Transverse colon (tissue), 4 donors: ENCODE data around the gene RAD54L. TPM values are rescaled to one million over a fixed set of nuclear protein-coding genes. Genes with fewer than 3 reads are reported as not detected.

Source experiments
- DNase-seq: peaks from one replicate; pipeline ENCODE4 v3.0.0-alpha.2; 2019
- H3K27ac ChIP-seq, 4 donors: fragments of 200-600 bp; sonication (generic); 2 replicates each; pipeline ENCODE4 v1.5.1; 2016 to 2018; ENCODE audit warnings: inconsistent platforms in 4 of 4
- H3K27me3 ChIP-seq: fragments of 200-600 bp; sonication (generic); 2 replicates; pipeline ENCODE4 v1.5.1; 2017; ENCODE audit warnings: inconsistent platforms
- H3K36me3 ChIP-seq, 4 donors: fragments of 200-600 bp; sonication (generic); 2 replicates each; pipeline ENCODE4 v1.5.1; 2017 to 2019; ENCODE audit warnings: inconsistent platforms in 4 of 4
- H3K4me1 ChIP-seq, 4 donors: fragments of 200-600 bp; sonication (generic); 2 replicates each; pipeline ENCODE4 v1.5.1; 2017 to 2020; ENCODE audit warnings: inconsistent platforms in 4 of 4
- H3K4me3 ChIP-seq, 4 donors: fragments of 200-600 bp; sonication (generic); 1 replicate in 1 of 4; 2 replicates in 3 of 4; pipeline versions ENCODE4 v1.5.1 to v1.6.1; 2017 to 2019; ENCODE audit warnings: inconsistent platforms in 4 of 4
- H3K9me3 ChIP-seq, 2 donors: fragments of 200-600 bp; sonication (generic); 2 replicates each; pipeline ENCODE4 v1.5.1; 2017 to 2019; ENCODE audit warnings: inconsistent platforms in 2 of 2
- CTCF ChIP-seq, 5 experiments: fragments of 200-600 bp in 3 of 5; fragments of 450-650 bp in 2 of 5; sonication (generic) in 3 of 5; IDR thresholded peaks; 1 replicate in 2 of 5; 2 replicates in 3 of 5; pipeline ENCODE4 v1.5.1; 2016 to 2017; ENCODE audit warnings: antibody characterized with exemption in 5 of 5, inconsistent platforms in 3 of 5, mild to moderate bottlenecking in 2 of 5, moderate library complexity in 1 of 5
- EP300 ChIP-seq: sonication (generic); formaldehyde crosslinking; IDR thresholded peaks from one replicate; pipeline ENCODE4 v1.6.1; 2017; ENCODE audit warnings: antibody characterized with exemption, low read depth
- POLR2A ChIP-seq: fragments of 450-650 bp; IDR thresholded peaks from one replicate; pipeline ENCODE4 v1.6.1; 2016; ENCODE audit warnings: antibody characterized with exemption, mild to moderate bottlenecking, moderate library complexity
- POLR2AphosphoS5 ChIP-seq, 3 donors: sonication (generic); formaldehyde crosslinking; IDR thresholded peaks; one replicate each; pipeline ENCODE4 v1.6.1; 2016; ENCODE audit warnings: antibody characterized with exemption in 3 of 3
- WGBS, 2 donors: methylation state at CpG; one replicate each; pipeline ENCODE4 v1.1.5; 2018; ENCODE audit warnings: low coverage in 1 of 2; 5-methylcytosine and 5-hydroxymethylcytosine counted together
- in situ Hi-C, 4 donors: fragments of 200-750 bp; cut with MboI; loops; one replicate each; pipeline versions ENCODE4 v1.15.0 to v1.15.1; 2017; ENCODE audit warnings: low sequenced_read_pairs in 3 of 4, low pct_ligation_motif_present in 1 of 4, low pct_unique_long_range_greater_than_20kb in 1 of 4
- intact Hi-C: fragments of 100-400 bp; cut with DNase I; formaldehyde crosslinking; loops from one replicate; pipeline ENCODE4 v1.15.1; 2023; ENCODE audit warnings: low total_unique reads
- total RNA-seq, 4 donors: library from RNA; depleted of rRNA; stranded (reverse); fragments of >200 nt; gene quantifications; one replicate each; pipeline ENCODE4 v1.1.0, GENCODE V29; 2016

RAD54L gene
- 10 to 100 TPM in 1 of 4 donors, 1 to 10 TPM in 3; 1.3 to 69.9 (median 3.6) TPM for total RNA-seq

- WGBS, 2 donors: 2% methylated on average over 22 of the region's 49 CpGs; no CpG with 5 or more reads in 1 of the 2 donors
- peaks cover 4 to 15% (median 15%) of the 10 kb centered on the region in 4 donors for H3K4me1 ChIP-seq
- H3K36me3 ChIP-seq: no peaks in the 10 kb centered on the region
- TF ChIP-seq POLR2AphosphoS5 (IDR thresholded peaks at IDR 0.05) (peak; percentile 4 to 50 (median 19)), CTCF (IDR thresholded peaks at IDR 0.05) (no peak)
- peak within 1 kb of the TSS; percentile 45 to 89 (median 54) for H3K4me3 ChIP-seq
- no peaks in the 10 kb centered on the region for H3K9me3 ChIP-seq
- in situ Hi-C loops (no loop called here), intact Hi-C loops (no loop called here)
- DNase-seq: peak; percentile 98
- no peaks in the 10 kb centered on the region for H3K27me3 ChIP-seq
- H3K27ac ChIP-seq: peak within 1 kb of the TSS; percentile 63 to 80 (median 80)
These were observed at the start of gene RAD54L for GRCh38 chr1:46247436-46248121. Gene RAD54L, plus strand, starts transcription at chr1:46247763. Its CDS starts 643 bp downstream, at chr1:46248406.

- Histone ChIP-seq H3K4me1 (peaks cover 8 to 28% (median 16%) of the 10 kb centered on the region in 4 donors), H3K4me3 (peak within 1 kb of the TSS; percentile 45 to 92 (median 70)), H3K9me3 (no peaks in the 10 kb centered on the region), H3K27me3 (no peaks in the 10 kb centered on the region), H3K27ac (peak within 1 kb of the TSS; percentile 82 to 89 (median 86)), H3K36me3 (no peaks in the 10 kb centered on the region)
- in situ Hi-C loops (no loop called here), intact Hi-C loops (no loop called here)
- 1% methylated on average over 16 of the region's 67 CpGs; no CpG with 5 or more reads in 1 of the 2 donors for WGBS, 2 donors
- TF ChIP-seq EP300 (no peak), CTCF (IDR thresholded peaks at IDR 0.05) (no peak), POLR2AphosphoS5 (IDR thresholded peaks at IDR 0.05) (peak; percentile 33 to 71 (median 46)), POLR2A (peak; percentile 67)
- peak; percentile 78 for DNase-seq
These were observed 49.4 kb upstream of the RAD54L start, which contains the start of gene POMGNT1 for GRCh38 chr1:46197964-46198811. Gene POMGNT1, minus strand, starts transcription at chr1:46198434. Its CDS starts 613 bp downstream, at chr1:46197821.

- in situ Hi-C loops: no loop called here
- Histone ChIP-seq H3K9me3 (no peaks in the 10 kb centered on the region), H3K36me3 (no peaks in the 10 kb centered on the region), H3K4me3 (peak overlapping the region in 1 of 4 donors; percentile 80), H3K4me1 (peaks cover 8 to 32% (median 18%) of the 10 kb centered on the region in 4 donors), H3K27ac (peak overlapping the region in 3 of 4 donors; percentile 82 to 89 (median 88)), H3K27me3 (no peaks in the 10 kb centered on the region)
- TF ChIP-seq EP300 (no peak), POLR2AphosphoS5 (IDR thresholded peaks at IDR 0.05) (no peak), POLR2A (no peak), CTCF (IDR thresholded peaks at IDR 0.05) (no peak)
- no peak for DNase-seq
- WGBS, 2 donors: 88 to 96% methylated on average over 3 of the region's 3 CpGs
- intact Hi-C loops: no loop called here
These were observed 48.3 kb upstream of the RAD54L start for GRCh38 chr1:46199233-46199749.
